D341Med (cell line): ENCODE measurements around the gene PSMC6.

ENCODE experiments used
- DNase-seq: peaks from one replicate; pipeline ENCODE4 v3.0.0; 2012; ENCODE audit warnings: low spot score

PSMC6 gene

GRCh38 chr14:52706724-52707706, at the start of gene PSMC6:
PSMC6 (plus strand) TSS chr14:52707200; CDS start chr14:52707220, 20 bp downstream.
- DNase-seq, result peak; percentile 97

- DNase-seq, result no peak
These were observed 46.7 kb upstream of the PSMC6 start for GRCh38 chr14:52660325-52660724.

GRCh38 chr14:52660832-52661231, 46.2 kb upstream of the PSMC6 start:
- DNase-seq, result no peak

- no peak for DNase-seq
These were observed 45.7 kb upstream of the PSMC6 start for GRCh38 chr14:52661314-52661713.

- no peak for DNase-seq
These were observed 43.1 kb upstream of the PSMC6 start for GRCh38 chr14:52663850-52664249.

- DNase-seq, result no peak
These were observed 28.4 kb upstream of the PSMC6 start for GRCh38 chr14:52678591-52678990.

- no peak for DNase-seq
These were observed 22.9 kb upstream of the PSMC6 start for GRCh38 chr14:52683985-52684520.

- no peak for DNase-seq
These were observed 20.8 kb upstream of the PSMC6 start for GRCh38 chr14:52686176-52686575.

GRCh38 chr14:52690983-52691760, 15.8 kb upstream of the PSMC6 start:
- DNase-seq, result peak; percentile 39

- no peak for DNase-seq
These were observed 14.6 kb upstream of the PSMC6 start for GRCh38 chr14:52692248-52692962.

- no peak for DNase-seq
These were observed 14.0 kb upstream of the PSMC6 start for GRCh38 chr14:52693036-52693435.

- DNase-seq, result no peak
These were observed 13.5 kb upstream of the PSMC6 start for GRCh38 chr14:52693532-52693931.

- DNase-seq, result peak; percentile 71
These were observed 12.1 kb upstream of the PSMC6 start for GRCh38 chr14:52694761-52695480.

- DNase-seq, result peak; percentile 87
These were observed 11.4 kb upstream of the PSMC6 start, which contains the start of gene ERO1A for GRCh38 chr14:52695481-52696091. ERO1A (minus strand) TSS chr14:52695558; CDS start chr14:52695481, 77 bp downstream.

GRCh38 chr14:52700701-52701172, 6.3 kb upstream of the PSMC6 start:
- no peak for DNase-seq

- no peak for DNase-seq
These were observed 5.8 kb upstream of the PSMC6 start for GRCh38 chr14:52701223-52701622.

GRCh38 chr14:52703225-52703624, 3.8 kb upstream of the PSMC6 start:
- DNase-seq, result no peak

GRCh38 chr14:52703664-52704063, 3.3 kb upstream of the PSMC6 start:
- DNase-seq, result no peak

GRCh38 chr14:52706286-52706685, 714 bp upstream of the PSMC6 start:
- no peak for DNase-seq

GRCh38 chr14:52711666-52712065, 4.7 kb downstream of the PSMC6 start:
- DNase-seq, result no peak

- no peak for DNase-seq
These were observed 9.2 kb downstream of the PSMC6 start for GRCh38 chr14:52716155-52716554.
